ENCODE measurements around the gene CYSRT1. TPM values are rescaled to one million over a fixed set of nuclear protein-coding genes. Genes with fewer than 3 reads are reported as not detected.
A peak's percentile ranks its signal among the peaks of the same experiment; 100 is the strongest.

The CYSRT1 gene
- total RNA-seq, 3 donors from 2014 or later: 0.29 to 0.66 (median 0.32) TPM

DNA sequence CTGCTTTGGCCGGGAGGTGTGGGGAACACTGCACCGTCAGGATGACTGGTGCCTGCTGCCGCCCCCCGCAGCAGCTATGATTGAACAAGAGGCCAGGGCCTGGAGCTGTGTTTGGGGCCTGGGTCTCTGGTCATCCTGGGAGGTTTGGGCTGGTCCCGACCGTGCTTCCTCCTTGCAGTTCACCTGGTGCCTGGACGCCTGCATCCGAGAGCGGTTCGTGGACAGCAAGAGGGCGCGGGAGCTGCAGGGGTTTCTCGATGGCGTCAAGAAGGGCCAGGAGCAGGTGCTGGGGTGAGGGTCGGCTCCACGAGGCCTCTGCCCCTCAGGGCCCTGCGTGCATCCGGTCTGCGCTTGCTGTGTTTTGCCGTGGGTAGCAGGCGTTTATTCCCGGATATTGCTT is 39.1 kb downstream of the CYSRT1 start:
- H3K27ac ChIP-seq: no peak overlapping the region
- intact Hi-C loops (cut with DNase I; ENCODE audit: low total_unique reads): no loop called here
- DNase-seq (ENCODE audit: low spot score in 2 of 2): no peak
- TF ChIP-seq POLR2AphosphoS5 (IDR thresholded peaks at IDR 0.05): no peak
- no peak for TF ChIP-seq POLR2A (IDR thresholded peaks at IDR 0.05)
- TF ChIP-seq, protein P1, sequence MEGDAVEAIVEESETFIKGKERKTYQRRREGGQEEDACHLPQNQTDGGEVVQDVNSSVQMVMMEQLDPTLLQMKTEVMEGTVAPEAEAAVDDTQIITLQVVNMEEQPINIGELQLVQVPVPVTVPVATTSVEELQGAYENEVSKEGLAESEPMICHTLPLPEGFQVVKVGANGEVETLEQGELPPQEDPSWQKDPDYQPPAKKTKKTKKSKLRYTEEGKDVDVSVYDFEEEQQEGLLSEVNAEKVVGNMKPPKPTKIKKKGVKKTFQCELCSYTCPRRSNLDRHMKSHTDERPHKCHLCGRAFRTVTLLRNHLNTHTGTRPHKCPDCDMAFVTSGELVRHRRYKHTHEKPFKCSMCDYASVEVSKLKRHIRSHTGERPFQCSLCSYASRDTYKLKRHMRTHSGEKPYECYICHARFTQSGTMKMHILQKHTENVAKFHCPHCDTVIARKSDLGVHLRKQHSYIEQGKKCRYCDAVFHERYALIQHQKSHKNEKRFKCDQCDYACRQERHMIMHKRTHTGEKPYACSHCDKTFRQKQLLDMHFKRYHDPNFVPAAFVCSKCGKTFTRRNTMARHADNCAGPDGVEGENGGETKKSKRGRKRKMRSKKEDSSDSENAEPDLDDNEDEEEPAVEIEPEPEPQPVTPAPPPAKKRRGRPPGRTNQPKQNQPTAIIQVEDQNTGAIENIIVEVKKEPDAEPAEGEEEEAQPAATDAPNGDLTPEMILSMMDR (IDR thresholded peaks at IDR 0.05): no peak
- H3K4me1 ChIP-seq: no peaks in the 10 kb centered on the region
- H3K36me3 ChIP-seq: no peaks in the 10 kb centered on the region
- no peaks in the 10 kb centered on the region for H3K27me3 ChIP-seq
- H3K4me3 ChIP-seq: no peak overlapping the region
- no peaks in the 10 kb centered on the region for H3K9me3 ChIP-seq

- H3K4me3 ChIP-seq: no peak overlapping the region
- H3K27ac ChIP-seq: no peak overlapping the region
- no peaks in the 10 kb centered on the region for H3K27me3 ChIP-seq
- intact Hi-C loops (cut with DNase I; ENCODE audit: low total_unique reads): no loop called here
- H3K9me3 ChIP-seq: no peaks in the 10 kb centered on the region
- peaks cover 0 to 3% of the 10 kb centered on the region in 2 donors for H3K4me1 ChIP-seq
- no peak for TF ChIP-seq POLR2A (IDR thresholded peaks at IDR 0.05)
- TF ChIP-seq, protein P1 (IDR thresholded peaks at IDR 0.05): no peak
- no peak for TF ChIP-seq POLR2AphosphoS5 (IDR thresholded peaks at IDR 0.05)
- H3K36me3 ChIP-seq: no peaks in the 10 kb centered on the region
- no peak for DNase-seq (ENCODE audit: low spot score in 2 of 2)
These were observed 40.7 kb downstream of the CYSRT1 start for GRCh38 chr9:137265496-137266161.

DNA sequence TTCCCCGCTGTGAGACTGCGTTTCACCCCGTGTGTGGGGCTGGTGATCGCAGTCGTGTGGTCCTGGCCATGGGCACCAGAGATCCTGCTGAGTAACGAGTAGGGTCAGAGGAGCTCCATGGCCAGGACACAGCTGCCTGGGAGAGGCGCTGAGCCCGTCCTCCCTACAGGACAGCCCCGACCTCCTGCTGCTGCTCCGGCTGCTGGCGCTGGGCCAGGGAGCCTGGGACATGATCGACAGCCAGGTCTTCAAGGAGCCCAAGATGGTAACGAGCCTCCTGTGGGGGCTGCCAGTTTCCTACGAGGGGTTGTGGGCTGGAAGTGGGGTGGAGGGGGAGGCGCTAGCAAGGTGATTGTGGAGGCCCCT is 41.2 kb downstream of the CYSRT1 start:
- H3K4me1 ChIP-seq: peaks cover 0 to 3% of the 10 kb centered on the region in 2 donors
- no peak overlapping the region for H3K27ac ChIP-seq
- TF ChIP-seq, protein P1 (IDR thresholded peaks at IDR 0.05): no peak
- TF ChIP-seq POLR2AphosphoS5 (IDR thresholded peaks at IDR 0.05) (no peak), POLR2A (IDR thresholded peaks at IDR 0.05) (no peak)
- intact Hi-C loops (cut with DNase I; ENCODE audit: low total_unique reads): no loop called here
- no peaks in the 10 kb centered on the region for H3K9me3 ChIP-seq
- H3K4me3 ChIP-seq: no peak overlapping the region
- no peak for DNase-seq (ENCODE audit: low spot score in 2 of 2)
- H3K27me3 ChIP-seq: no peaks in the 10 kb centered on the region
- H3K36me3 ChIP-seq: no peaks in the 10 kb centered on the region

- Histone ChIP-seq H3K27me3 (no peaks in the 10 kb centered on the region), H3K4me3 (no peak overlapping the region), H3K4me1 (peaks cover 0 to 3% of the 10 kb centered on the region in 2 donors), H3K27ac (no peak overlapping the region), H3K9me3 (no peaks in the 10 kb centered on the region), H3K36me3 (no peaks in the 10 kb centered on the region)
- DNase-seq (ENCODE audit: low spot score in 2 of 2): no peak
- intact Hi-C loops (cut with DNase I; ENCODE audit: low total_unique reads): no loop called here
- TF ChIP-seq, protein P1 (IDR thresholded peaks at IDR 0.05): no peak
- no peak for TF ChIP-seq POLR2AphosphoS5 (IDR thresholded peaks at IDR 0.05)
- no peak for TF ChIP-seq POLR2A (IDR thresholded peaks at IDR 0.05)
These were observed 41.8 kb downstream of the CYSRT1 start for GRCh38 chr9:137266585-137267453.

- Histone ChIP-seq H3K36me3 (peaks cover 5% of the 10 kb centered on the region), H3K27ac (peak overlapping the region; percentile 15 to 71), H3K9me3 (no peaks in the 10 kb centered on the region), H3K4me3 (no peak overlapping the region), H3K4me1 (peaks cover 0 to 3% of the 10 kb centered on the region in 2 donors), H3K27me3 (no peaks in the 10 kb centered on the region)
- DNase-seq (ENCODE audit: low spot score in 2 of 2): no peak
- TF ChIP-seq, protein P1 (IDR thresholded peaks at IDR 0.05): no peak
- no peak for TF ChIP-seq POLR2A (IDR thresholded peaks at IDR 0.05)
- no peak for TF ChIP-seq POLR2AphosphoS5 (IDR thresholded peaks at IDR 0.05)
- intact Hi-C loops (cut with DNase I; ENCODE audit: low total_unique reads): no loop called here
These were observed 43.0 kb downstream of the CYSRT1 start for GRCh38 chr9:137267933-137268355.
